HG02759 (cell line): ENCODE results near the gene OTOS.

Experiments used
- ATAC-seq: cut with Tn5 transposase; IDR thresholded peaks from one replicate; pipeline ENCODE4 v1.9.1; 2021; ENCODE audit warnings: mild to moderate bottlenecking, moderate library complexity; ENCODE audit not compliant: unreplicated experiment

OTOS gene

GRCh38 chr2:240137596-240138253 lies 2.7 kb downstream of the OTOS start:
- no peak for ATAC-seq

GRCh38 chr2:240136671-240137292 lies 3.7 kb downstream of the OTOS start:
- peak; percentile 20 for ATAC-seq

DNA sequence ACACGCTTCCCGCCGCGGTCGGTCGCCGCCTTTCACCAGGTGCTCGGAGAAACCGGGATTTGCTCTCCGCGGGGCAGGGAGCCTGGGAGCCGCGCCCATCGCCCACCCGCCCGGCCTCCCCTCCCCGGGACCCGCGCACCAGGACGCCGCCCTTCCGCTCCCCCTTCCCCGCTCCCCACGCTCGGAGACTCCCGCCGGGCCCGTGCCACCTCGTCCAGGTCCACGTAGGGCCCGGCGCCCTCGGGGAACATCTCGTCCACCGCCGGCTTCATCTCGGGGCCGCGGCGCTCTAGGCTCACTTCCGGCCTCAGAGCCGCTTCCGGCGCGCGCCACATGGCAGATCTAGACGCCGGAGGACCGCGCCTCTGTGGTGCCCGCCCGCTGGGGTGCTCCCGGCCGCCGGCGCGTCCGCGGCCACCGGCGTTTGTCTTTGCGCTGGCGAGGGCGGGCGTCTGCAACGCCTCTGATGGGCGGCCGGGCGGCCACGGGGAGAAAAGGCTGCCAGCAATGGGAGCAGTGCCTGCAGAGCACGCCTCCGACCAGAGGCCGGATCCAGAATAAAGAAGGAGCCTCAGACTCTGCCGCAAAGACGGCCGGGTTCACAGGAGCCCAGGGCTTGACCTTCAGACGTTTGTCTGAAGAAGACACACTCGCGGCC lies 4.3 kb downstream of the OTOS start, which contains the start of gene COPS9:
Gene COPS9 (minus strand): TSS at position 293 of the 658 bp plus-strand sequence. CDS start 21 bp downstream, at position 272.
- peak; percentile 96 for ATAC-seq

DNA sequence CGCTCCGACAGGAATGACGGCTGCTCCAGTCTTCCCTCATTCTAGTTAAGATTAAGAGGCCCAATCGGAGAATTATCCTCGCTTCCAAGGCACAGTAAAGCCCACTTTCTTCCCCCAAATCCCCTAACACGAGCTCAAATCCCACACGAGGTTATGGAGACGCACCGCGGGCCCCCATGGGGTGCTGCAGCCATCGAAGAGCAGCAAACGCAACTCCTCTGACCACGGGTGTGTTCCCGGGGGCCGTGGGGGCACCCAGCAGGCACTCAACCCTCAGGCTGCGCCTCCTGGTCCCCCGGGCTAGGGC lies 4.8 kb downstream of the OTOS start:
- ATAC-seq: peak; percentile 16

DNA sequence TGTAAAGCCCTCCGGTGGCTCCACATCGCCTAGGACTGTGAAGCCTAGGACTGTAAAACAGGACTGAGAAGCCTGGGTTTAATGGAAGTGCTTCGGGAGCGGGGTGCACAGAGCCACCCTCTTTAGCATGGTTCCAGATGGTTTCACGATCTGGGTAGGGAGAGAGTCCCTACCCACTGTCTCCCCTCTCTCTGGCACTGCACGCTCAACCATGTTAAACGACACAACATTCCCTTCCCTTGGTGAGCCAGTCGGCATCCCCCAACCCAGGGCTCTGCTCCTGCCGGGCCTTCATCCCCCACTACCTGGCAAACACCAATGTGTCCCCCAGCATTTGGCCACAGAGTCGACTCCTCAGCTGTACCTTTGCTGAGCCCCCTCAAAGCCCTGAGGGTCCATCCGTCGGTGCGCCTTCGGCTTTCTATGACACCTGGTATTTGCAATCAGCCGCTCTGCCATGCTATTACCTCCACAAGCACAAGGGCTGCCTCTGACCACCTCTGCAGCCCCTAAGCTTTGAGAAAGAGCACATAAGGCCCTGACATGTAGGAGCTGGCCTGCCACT lies 5.4 kb downstream of the OTOS start:
- no peak for ATAC-seq

DNA sequence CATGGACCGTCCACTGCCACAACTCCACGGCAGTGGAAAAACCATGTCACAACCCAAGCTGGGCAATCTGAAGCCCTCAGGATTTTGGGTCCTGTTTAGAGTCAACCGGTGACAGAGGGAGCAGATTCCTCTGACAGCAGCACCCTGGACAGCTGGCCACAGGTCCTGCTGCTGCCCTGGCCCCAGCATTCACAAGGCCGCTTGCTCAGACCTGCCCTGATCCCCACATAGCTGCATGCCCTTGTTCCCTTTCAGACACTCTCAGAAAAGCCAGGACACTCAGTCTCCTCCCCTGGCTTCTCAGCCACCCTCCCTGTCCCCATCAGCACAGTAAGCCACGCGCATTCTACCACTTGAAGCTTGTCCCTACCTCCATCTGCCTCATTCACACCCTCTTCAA lies 6.0 kb downstream of the OTOS start:
- no peak for ATAC-seq

DNA sequence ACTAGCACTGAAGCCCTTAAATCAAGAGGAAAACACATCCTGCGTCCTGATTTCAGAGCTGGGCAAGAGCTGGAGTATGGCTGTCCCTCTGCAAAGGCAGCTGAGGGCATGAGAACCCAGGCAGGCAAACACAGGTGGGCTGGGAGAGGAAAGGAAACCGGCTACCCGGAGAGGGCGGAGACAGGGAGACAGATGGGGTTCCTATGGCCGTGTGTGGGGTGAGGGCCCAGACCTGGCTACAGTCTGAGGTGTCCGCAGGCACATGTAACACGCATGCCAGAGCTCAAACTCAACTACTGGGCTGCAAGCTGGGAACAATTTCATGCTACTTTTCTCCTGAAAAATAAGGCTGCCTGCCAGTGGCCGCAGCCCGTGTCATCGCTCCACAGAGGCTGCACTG lies 7.1 kb downstream of the OTOS start:
- ATAC-seq: no peak

- ATAC-seq: no peak
These were observed 7.8 kb downstream of the OTOS start for GRCh38 chr2:240132651-240132980.

- ATAC-seq: no peak
These were observed 8.4 kb downstream of the OTOS start for GRCh38 chr2:240131941-240132650.

DNA sequence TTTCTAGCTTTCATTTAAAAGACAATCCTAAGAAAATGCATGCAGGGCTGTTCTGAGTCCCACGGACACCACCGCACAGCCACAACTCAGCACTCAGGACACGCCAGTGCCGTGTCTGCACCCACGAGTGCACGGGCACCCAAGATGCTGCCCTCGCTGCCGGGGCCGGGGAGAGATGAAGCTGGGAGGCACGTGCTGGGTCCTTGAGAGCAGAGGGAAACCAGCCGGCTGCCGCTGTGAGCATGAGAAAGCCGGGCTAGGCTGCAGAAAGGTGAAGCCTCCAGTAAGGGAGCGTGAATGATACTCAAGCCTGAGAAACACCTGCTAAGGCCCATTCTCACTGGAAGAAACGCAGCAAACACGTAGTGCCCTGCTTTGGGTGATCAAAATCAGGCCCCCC lies 9.2 kb downstream of the OTOS start:
- no peak for ATAC-seq

DNA sequence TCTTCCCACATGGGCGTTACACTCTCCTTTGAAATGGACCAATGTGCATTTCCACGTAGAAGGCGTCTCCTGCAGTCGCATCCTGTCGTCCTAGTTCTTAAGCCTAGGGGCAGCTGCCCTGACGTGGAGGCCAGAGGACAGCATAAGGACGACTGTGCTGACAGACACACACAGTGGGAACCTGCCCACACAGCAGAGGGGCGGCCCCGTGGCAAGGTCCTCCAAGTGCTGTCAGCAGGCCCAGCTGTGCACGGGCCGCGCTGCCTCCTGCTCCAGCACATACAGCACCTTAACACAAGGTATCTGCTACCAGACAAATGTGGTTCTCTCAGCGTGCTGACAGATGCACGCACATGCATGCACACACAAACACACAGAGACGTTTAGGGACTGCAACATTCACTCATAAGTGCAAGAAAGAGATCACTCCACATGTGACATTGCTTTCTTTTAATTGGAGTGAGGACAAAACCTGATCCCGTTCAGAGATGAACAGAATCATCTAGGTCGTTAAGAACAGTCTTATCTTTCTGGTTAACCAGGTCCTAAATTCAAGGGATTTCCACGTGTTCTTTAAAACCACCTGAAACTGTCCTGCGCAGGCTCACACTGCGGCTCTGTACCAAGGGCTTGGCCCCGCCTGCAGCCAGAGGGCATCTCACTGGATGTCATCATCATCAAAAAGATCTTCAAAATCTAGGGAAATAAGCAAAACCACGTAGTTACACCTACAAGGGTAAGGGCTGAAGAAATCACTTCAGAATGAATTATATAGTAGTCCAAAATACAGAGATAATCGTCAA lies 9.9 kb downstream of the OTOS start:
- no peak for ATAC-seq

DNA sequence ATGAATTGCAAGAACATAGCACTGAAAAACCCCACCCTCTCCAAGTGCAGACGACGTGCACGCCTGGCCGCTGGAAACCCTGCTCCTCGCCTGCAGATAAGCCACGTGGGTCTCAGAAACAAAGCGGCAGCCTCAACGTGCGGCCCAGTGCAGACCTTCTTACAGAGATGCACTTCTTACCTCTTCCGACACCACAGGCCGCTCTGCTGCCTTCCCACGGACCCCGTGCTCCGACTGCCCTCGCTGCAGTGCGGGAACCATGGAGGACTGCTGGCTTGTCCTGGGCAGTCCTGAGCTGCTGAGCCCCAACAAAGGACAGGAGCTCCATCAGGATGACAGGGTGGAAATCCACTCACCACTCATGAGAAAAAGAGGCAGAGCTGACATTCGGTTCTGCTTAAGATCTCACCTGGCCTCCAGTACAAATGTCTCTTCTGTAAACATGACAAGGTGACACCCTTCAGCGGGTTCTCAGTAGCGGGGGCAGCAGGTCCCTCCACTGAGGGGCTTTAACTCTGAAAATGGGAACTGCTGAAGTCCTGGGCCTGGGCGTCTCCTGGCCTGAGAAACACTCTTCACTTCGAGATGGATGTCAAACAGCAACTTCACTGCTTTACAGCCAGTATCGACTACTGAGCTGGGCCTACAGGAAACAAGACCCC lies 10.6 kb downstream of the OTOS start:
- ATAC-seq: no peak

DNA sequence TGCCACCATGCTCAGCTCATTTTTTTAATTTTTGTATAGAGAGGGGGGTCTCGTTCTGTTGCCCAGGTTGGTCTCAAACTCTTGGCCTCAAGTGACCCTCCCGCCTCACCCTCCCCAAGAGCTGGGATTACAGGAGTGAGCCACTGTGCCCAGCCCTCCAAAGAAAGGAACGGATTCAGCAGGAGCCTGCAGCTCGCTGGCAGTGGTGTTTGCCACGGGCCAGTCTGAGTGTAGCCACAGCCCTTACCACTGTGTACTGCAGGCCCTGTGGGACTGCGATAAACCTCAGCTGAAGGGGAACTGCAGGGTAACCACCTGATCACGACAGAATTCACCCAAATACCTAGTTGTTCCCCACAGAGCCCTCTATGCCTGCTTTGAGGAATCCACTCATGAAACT lies 11.1 kb downstream of the OTOS start:
- no peak for ATAC-seq

DNA sequence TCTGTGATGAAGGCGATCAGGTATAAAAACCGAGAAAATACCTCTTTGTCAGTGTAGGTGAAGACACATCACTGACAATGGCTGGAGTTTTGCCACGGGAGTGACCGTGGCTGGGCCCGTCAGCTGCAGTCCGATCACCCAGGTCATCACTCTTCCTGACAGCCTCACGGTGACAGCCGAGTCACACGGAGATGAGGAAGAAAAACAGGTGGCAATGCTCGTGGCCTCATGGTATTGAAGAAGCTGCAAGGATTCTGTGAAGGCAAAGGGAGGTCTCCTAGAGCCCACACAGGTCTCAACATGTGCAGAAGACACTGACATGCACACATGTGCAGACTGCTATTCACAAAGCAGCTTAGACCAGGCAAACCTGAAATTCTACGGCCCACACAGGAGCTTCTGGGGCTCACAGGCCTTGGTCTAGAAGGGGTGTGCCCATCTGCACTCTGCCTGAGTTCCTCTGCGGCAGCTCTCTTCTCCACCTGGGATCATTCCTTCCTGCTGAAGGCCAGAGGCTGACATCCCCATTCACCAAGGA lies 11.8 kb downstream of the OTOS start:
- no peak for ATAC-seq

- ATAC-seq: no peak
These were observed 12.4 kb downstream of the OTOS start for GRCh38 chr2:240127911-240128607.

DNA sequence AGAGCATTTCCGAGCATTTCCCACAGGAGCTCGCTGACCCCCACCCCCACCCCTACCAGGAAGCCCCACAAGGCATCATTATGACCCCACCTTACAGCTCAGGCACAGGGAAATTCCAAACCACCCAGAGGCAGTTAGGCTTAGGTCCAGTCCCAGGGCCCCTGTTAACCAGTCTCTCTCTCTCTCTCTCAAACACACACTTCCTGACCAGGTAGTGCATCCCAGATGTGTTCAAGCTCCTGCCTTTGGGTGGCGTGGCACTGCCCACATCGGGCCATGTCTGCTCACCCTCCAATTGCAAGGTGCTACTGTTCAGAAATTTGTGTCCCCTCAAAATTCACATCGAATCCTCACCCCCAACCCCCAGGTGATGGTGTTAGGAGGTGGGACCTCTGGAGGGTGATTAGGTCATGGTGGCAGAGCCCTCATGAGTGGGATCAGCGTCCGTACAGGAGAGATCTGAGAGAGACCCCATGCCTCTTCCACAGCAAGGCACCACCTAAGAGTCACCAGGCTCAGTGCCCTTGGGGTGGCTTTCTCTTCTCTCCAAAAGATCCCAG lies 13.2 kb downstream of the OTOS start:
- ATAC-seq: no peak

- ATAC-seq: no peak
These were observed 13.7 kb downstream of the OTOS start for GRCh38 chr2:240126731-240127130.

DNA sequence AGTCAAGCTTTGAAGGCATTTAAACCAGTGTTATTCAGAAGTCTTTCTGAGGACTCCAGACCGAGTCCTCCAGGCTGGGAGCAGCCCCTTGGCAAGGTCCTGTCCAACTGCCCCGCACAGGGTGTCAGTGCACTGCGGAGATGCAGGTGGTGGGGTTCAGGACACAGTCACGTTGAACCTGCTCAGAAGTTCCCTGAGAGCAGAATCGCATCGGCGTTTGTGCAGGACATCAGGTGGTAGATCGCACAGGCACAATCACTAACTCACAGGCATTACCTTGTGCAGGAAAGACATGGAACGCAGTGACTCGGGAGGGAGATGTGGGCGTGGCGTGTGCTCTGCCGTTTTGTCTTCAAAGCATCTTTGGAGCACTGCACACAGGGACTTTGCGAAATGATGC lies 14.7 kb downstream of the OTOS start:
- ATAC-seq: no peak

- no peak for ATAC-seq
These were observed 15.8 kb downstream of the OTOS start for GRCh38 chr2:240124651-240125030.
